Smooth muscle cell of the brain vasculature (primary cell): ENCODE data around the gene ST3GAL3.
"Not testable (repeated sequence)": the region's sequence is repeated elsewhere in the genome, so short reads cannot be mapped to it uniquely, and the experiment has no call there.

Experiments
- DNase-seq: peaks from one replicate; pipeline ENCODE4 v3.0.0-alpha.2; 2012; ENCODE audit warnings: low read depth, low spot score

Gene ST3GAL3

DNA sequence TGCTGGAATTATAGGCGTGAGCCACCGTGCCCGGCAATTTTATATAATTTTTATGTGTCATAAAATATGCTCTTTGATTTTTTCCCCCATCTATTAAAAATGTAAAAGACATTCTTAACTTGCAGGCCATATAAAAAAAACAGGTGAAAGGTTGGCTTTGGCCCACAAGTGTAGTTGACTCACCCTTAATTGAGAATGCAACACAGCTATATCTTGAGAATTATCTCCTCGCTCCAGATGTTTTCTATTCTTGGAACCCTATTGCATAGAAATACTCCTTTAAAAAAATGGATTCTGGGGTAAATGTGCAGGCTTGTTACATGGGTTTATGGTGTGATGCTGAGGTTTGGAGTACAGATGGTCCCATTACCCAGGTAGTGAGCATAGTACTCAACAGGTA is 112.0 kb downstream of the ST3GAL3 start:
- no peak for DNase-seq

DNA sequence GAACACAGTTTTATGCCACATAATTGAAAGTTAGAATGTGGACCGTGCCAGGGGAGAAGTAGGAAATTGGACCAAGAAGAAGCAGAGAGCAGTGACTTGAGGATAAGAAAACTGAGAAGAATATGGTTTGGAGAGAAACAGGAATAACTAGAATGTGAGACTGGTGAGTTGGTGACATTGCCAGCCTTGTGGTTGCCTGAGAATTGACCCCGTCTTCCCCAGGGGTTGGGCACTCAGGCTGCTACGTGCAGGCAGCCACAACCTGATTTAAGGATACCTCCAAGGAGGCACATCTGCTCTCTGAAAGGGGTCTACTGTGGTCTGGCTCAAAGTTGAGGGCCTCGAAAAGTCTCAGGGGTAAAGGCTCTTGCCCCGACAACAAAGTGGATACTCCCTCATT is 114.1 kb downstream of the ST3GAL3 start:
- DNase-seq: no peak

DNA sequence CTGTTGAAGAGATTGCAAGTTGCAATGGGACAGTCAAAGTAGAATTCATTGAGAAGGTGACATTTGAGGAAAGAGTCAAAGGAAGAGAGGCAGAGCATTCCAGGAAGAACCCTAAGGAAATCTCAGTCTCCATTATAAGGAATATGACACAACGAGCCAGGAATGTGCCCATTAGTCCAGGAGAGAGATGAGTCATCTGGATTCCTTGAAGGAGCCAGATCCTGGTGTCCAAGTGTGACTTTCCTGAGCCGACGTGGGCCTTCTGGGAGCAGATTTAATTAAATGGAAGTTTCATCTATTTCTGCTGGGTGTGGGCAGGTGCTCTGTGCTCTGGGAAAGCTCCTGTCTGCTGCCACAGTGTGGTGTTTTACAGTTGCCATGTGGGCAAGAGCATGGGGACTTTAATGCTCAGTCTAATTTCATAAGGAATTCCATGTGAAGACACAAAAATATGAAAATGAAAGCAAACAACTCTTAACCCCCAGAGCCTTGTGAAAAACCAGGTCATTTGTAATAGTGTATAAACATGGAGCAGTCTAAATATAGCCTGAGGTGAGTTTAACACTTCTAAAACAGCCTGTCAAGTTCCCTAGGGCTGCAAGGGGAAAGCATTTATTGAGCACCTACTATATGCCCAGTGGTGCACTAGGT is 114.8 kb downstream of the ST3GAL3 start:
- no peak for DNase-seq

- DNase-seq: no peak
Observed at GRCh38 chr1:43824795-43825194, 117.5 kb downstream of the ST3GAL3 start.

- DNase-seq: no peak
Observed at GRCh38 chr1:43828574-43828973, 121.2 kb downstream of the ST3GAL3 start.

DNA sequence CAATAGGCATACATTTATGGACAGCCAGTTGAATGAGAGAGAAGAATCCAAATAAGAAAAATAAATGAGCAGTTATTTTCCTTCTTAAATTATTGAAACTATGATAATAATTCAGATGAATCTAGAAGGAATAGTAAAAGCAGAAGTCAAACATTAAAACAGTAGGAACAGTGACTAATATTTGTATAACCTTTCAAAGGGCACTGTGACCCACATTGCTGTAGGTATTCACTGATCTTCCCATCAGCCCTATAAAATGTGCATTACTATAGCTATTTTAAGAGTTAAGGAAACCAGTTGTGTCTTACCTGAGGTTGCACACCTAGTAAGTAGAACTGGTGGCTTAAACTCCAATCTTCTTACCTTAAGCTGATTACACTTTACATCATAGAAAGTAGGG is 123.5 kb downstream of the ST3GAL3 start:
- DNase-seq: no peak

- no peak for DNase-seq
Observed at GRCh38 chr1:43831851-43832250, 124.5 kb downstream of the ST3GAL3 start.

DNA sequence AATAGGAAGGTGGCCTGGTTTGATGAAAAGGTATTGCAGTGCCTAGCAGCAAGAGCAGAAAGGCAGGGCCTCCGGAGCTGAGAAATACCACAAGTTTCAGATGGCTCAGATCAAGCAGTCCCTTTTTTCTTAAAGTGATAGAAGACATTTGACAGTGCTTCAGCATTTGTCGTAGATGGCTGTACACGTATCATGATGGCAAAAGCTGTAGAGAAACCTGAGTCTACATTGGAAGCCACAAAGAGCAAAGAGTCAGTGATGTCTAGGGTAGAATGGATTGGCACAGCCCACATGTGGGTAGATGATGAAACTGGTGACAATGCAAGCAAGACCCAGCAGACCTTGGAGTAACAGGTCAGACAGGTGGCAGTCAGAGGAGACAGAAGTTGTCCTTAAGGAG is 124.9 kb downstream of the ST3GAL3 start:
- DNase-seq: no peak

GRCh38 chr1:43832998-43833397 is 125.7 kb downstream of the ST3GAL3 start:
- no peak for DNase-seq

DNA sequence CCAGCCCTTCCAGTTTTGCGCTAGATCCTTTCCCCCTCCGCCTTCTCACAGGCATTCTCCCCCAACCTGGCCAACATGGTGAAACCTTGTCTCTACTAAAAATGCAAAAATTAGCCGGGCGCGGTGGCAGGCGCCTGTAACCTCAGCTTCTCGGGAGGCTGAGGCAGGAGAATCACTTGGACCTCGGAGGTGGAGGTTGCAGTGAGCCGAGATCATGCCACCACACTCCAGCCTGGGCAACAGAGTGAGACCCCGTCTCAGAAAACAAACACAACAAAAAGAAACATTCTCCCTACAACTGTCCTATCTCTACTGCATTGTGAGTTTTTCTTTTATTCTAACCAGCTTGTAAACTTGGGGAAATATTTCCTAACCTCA is 126.6 kb downstream of the ST3GAL3 start:
- DNase-seq: not testable (repeated sequence)

DNA sequence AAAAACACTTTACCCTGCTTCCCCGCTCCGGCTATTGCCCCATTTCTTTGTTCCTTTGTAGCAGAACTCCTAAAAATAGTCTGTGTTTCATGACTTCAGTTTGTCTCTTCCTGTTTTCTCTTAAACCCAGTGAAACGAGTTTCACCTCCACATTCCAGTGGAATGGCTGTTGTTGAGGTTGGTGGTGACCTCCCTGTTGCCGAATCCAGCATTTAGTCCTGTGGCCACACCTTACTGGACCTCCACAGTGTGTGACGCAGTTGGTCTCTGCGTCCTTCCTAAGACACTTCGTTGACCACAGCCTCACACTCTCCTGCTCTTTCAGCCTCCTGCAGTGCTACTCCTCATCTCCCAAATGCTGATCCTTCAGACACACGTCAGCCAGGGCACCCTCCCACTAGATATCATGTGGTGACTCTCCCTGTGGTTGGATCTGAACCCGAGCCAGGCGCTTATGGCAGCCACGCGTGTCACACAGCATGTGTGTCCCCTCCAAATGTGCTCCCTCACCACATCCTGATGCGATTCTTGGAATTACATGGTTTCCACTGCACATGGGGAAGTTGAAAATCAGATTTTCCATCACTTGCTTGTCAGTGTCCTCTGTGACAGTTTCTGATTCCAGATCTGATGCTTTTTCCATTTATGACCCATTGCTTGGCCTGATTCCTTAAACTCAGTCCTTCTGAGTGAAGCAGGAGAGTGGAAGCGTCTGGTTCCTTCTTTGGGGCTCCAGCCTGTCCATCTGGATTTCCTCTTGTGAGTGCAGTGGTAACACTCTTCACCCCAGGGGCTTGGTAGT is 127.1 kb downstream of the ST3GAL3 start:
- no peak for DNase-seq

- DNase-seq: no peak
Observed at GRCh38 chr1:43835082-43836021, 128.0 kb downstream of the ST3GAL3 start.

- no peak for DNase-seq
Observed at GRCh38 chr1:43836267-43836951, 129.1 kb downstream of the ST3GAL3 start.

DNA sequence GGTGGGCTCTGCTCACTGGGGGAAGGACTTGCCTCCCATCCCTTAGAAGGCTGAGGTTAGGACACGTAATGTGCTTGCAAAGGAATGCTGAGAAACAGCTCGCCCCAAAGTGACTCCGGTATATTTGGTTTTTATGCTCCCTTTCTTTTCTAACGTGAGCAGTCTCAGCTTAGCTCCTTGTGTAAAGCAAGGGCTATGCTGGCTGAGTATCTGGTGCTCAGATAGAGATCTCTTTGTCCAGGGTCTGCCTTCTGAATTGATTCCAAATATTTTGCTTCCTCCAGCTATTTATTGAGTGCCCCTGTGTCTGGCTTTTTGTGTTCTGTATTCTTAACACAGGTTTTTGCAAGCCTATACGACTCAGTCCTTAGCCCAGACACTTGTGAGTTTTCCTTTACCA is 131.7 kb downstream of the ST3GAL3 start:
- DNase-seq: no peak

DNA sequence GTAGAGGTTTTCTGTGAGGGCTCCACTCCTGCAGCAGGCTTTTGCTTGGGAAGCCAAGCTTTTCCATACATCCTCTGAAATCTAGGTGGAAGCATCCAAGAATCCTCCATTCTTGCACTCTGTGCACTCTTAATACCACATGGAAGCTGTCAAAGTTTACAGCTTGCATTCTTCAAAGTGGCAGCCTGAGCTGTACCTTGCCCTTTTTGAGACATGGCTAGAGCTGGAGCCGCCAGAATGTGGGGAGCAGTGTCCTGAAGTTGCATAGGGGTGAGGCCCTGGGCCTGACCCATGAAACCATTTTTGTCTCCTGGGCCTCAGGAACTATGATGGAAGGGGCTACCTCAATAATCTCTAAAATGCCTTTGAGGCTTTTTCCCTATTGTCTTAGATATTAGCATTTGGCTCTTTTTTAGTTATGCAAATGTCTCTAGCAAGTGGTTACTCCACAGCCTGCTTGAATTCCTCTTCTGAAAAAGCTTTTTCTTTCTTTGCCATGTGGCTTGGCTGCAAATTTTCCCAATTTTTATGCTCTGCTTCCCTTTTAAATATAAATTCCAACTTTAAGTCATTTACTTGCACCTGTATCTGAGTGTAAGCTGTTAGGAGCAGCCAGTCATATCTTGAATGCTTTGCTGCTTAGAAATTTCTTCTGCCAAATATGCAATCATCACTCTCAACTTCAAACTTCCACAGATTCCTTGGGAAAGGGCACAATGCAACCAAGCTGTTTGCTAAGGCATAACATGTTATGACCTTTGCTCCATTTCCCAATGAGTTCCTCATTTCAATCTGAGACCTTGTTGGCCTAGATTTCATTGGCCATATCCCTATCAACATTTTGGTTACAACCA is 134.2 kb downstream of the ST3GAL3 start:
- DNase-seq: no peak

- no peak for DNase-seq
Observed at GRCh38 chr1:43842175-43842498, 134.8 kb downstream of the ST3GAL3 start.

- DNase-seq: no peak
Observed at GRCh38 chr1:43843684-43844083, 136.3 kb downstream of the ST3GAL3 start.

DNA sequence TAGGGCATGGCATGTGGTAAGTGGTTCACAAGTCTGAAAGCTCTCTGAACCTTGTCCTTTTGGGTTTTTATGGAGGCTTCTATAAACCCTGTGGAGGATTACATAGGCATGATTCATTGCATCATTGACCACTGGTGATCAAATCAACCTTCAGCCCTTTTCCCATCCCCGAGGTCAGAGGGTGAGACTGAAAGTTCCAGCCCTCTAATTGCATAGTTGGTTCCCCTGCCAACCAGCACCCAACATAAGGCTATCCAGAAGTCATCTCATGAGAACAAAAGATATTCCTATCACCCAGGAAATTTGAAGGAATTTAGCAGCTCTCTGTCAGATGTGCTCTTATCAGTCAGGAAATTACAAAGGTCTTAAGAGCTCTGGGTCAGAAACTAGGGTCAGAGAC is 136.8 kb downstream of the ST3GAL3 start:
- no peak for DNase-seq

GRCh38 chr1:43847290-43847689 is 140.0 kb downstream of the ST3GAL3 start:
- DNase-seq: no peak

GRCh38 chr1:43847882-43848281 is 140.5 kb downstream of the ST3GAL3 start:
- no peak for DNase-seq

- DNase-seq: no peak
Observed at GRCh38 chr1:43849670-43850069, 142.3 kb downstream of the ST3GAL3 start.
